K562 (cell line): Measurements from ENCODE around the gene NPAS2. TPM values are rescaled to one million over a fixed set of nuclear protein-coding genes. Genes with fewer than 3 reads are reported as not detected.

ENCODE experiments used
- ATAC-seq: fragments of 200-7000 bp; cut with Tn5 transposase; 3 replicates; pipeline ENCODE4 v1.9.1; 2020; ENCODE audit warnings: moderate library complexity
- BruUV-seq: library from RNA; stranded (reverse); fragments of 400-500 nt; replicated peaks from 2 replicates; lab custom pipeline; 2021; lab: Mats Ljungman, UMichigan
- CTCF ChIA-PET: fragments of 300-600 bp; formaldehyde crosslinking; extraction: SDS; loops from one replicate; lab custom pipeline; 2021; ENCODE audit warnings: low intra/inter-chr PET ratio; lab: Yijun Ruan, JAX
- POLR2A ChIA-PET: fragments of 300-600, 350-650 bp; sonication (Branson Sonifier 250); formaldehyde crosslinking; extraction: SDS; loops from one replicate; lab custom pipeline; 2021; ENCODE audit warnings: antibody characterized with exemption, inconsistent platforms; lab: Yijun Ruan, JAX
- DNase-seq, 4 experiments: peaks; one replicate each; pipeline versions ENCODE4 v3.0.0 to v3.0.0-alpha.2; 2011 to 2018; ENCODE audit warnings: low spot score in 3 of 4, mixed read lengths in 3 of 4; ENCODE audit errors: extremely low read depth in 1 of 4
- FAIRE-seq: peaks from 2 replicates; lab custom pipeline; 2011; peaks lifted over from hg19 to GRCh38; lab: Jason Lieb, UNC
- H2AFZ ChIP-seq: 2 replicates; pipeline ENCODE4 v1.6.0; 2011; ENCODE audit warnings: low read depth, low read length, control low read depth, inconsistent platforms
- H3K27ac ChIP-seq: fragments of 200-600 bp; 3 replicates; pipeline ENCODE4 v1.8.0; 2011; ENCODE audit warnings: low read depth, mild to moderate bottlenecking, control low read depth, inconsistent platforms, low read length, moderate library complexity, mixed read lengths; ENCODE audit errors: extremely low read depth
- H3K27me3 ChIP-seq, 2 experiments: fragments of 300-600 bp in 1 of 2; 2 replicates in 1 of 2; 3 replicates in 1 of 2; pipeline versions ENCODE4 v1.6.0 to v1.8.0; 2011; ENCODE audit warnings: inconsistent platforms in 2 of 2, low read length in 2 of 2, mild to moderate bottlenecking in 1 of 2, mixed read lengths in 1 of 2, moderate library complexity in 1 of 2; ENCODE audit not compliant: control insufficient read depth in 2 of 2, insufficient read depth in 2 of 2
- H3K36me3 ChIP-seq: fragments of 300-600 bp; 3 replicates; pipeline ENCODE4 v1.8.0; 2011; ENCODE audit warnings: mild to moderate bottlenecking, low read length, inconsistent platforms; ENCODE audit not compliant: control insufficient read depth, insufficient read depth
- H3K4me1 ChIP-seq, 2 experiments: fragments of 200-600 bp in 1 of 2; replicated peaks in 1 of 2; 2 replicates in 1 of 2; 3 replicates in 1 of 2; pipeline versions ENCODE4 v1.5.1 to v1.8.0; 2011; ENCODE audit warnings: inconsistent platforms in 2 of 2, low read length in 2 of 2, mild to moderate bottlenecking in 1 of 2, mixed read lengths in 1 of 2, moderate library complexity in 1 of 2; ENCODE audit not compliant: control insufficient read depth in 2 of 2, insufficient read depth in 2 of 2
- H3K4me2 ChIP-seq: 2 replicates; pipeline ENCODE4 v1.6.1; 2011; ENCODE audit warnings: low read length, control low read depth, inconsistent platforms, mixed read lengths; ENCODE audit not compliant: insufficient read depth
- H3K4me3 ChIP-seq: fragments of 200-600 bp; sonication (generic), shearing (Covaris generic); 2 replicates; pipeline ENCODE4 v1.5.1; 2016; ENCODE audit warnings: control low read depth, inconsistent platforms
- H3K79me2 ChIP-seq: fragments of 200-600 bp; 3 replicates; pipeline ENCODE4 v1.8.0; 2011; ENCODE audit warnings: low read length, inconsistent platforms; ENCODE audit not compliant: control insufficient read depth, insufficient read depth
- H3K9ac ChIP-seq, 2 experiments: 2 replicates each; pipeline versions ENCODE4 v1.6.0 to v1.6.1; 2011; ENCODE audit warnings: low read depth in 2 of 2, low read length in 2 of 2, control low read depth in 1 of 2, inconsistent platforms in 1 of 2, mild to moderate bottlenecking in 1 of 2, mixed read lengths in 1 of 2; ENCODE audit not compliant: insufficient read depth in 1 of 2
- H3K9me1 ChIP-seq: one replicate; pipeline ENCODE4 v1.6.0; 2011; ENCODE audit warnings: inconsistent platforms, mild to moderate bottlenecking, low read length, moderate library complexity; ENCODE audit not compliant: control insufficient read depth, insufficient read depth
- H3K9me3 ChIP-seq: replicated peaks from 2 replicates; pipeline ENCODE4 v1.5.1; 2011; ENCODE audit warnings: low read depth, low read length, inconsistent platforms; ENCODE audit not compliant: control insufficient read depth, insufficient read depth
- H4K20me1 ChIP-seq: replicated peaks from 2 replicates; pipeline ENCODE4 v1.6.1; 2011; ENCODE audit warnings: low read length, inconsistent platforms, mixed read lengths; ENCODE audit not compliant: control insufficient read depth, insufficient read depth
- PCBP1 ChIP-seq: fragments of 200-400 bp; formaldehyde crosslinking; IDR thresholded peaks from 2 replicates; pipeline ENCODE4 v1.6.1; 2018; ENCODE audit warnings: mild to moderate bottlenecking, low read depth, low read length; ENCODE audit not compliant: poor library complexity, severe bottlenecking
- RBM17 ChIP-seq: fragments of 200-400 bp; formaldehyde crosslinking; IDR thresholded peaks from 2 replicates; pipeline ENCODE4 v1.6.1; 2017; ENCODE audit warnings: low read depth, mild to moderate bottlenecking, low read length, borderline replicate concordance
- SMARCA5 ChIP-seq: fragments of 450-650 bp; IDR thresholded peaks from 2 replicates; pipeline ENCODE4 v1.6.1; 2016
- U2AF1 ChIP-seq: fragments of 200-400 bp; formaldehyde crosslinking; optimal IDR thresholded peaks from 2 replicates; pipeline ENCODE3; 2017; ENCODE audit warnings: mild to moderate bottlenecking, low read depth, low read length, moderate library complexity
- ZFP36 ChIP-seq: fragments of 150-350 bp; IDR thresholded peaks from 2 replicates; pipeline ENCODE4 v1.6.1; 2018; ENCODE audit warnings: low read length, low read depth; ENCODE audit not compliant: partially characterized antibody
- ZNF224 ChIP-seq: sonication (generic); formaldehyde crosslinking; IDR thresholded peaks from 2 replicates; pipeline ENCODE4 v1.8.0; 2022; ENCODE audit warnings: mild to moderate bottlenecking, missing genetic modification reagents
- ZNF316 ChIP-seq: fragments of 450-650 bp; IDR thresholded peaks from 2 replicates; pipeline ENCODE4 v1.6.1; 2016
- ZNF354B ChIP-seq: fragments of 250-450 bp; sonication (Bioruptor Pico); IDR thresholded peaks from 2 replicates; pipeline ENCODE4 v1.4.0; 2020
- ZNF696 ChIP-seq: fragments of 250-450 bp; sonication (Bioruptor Pico); conservative IDR thresholded peaks from 2 replicates; pipeline ENCODE4 v1.4.0; 2020; ENCODE audit warnings: mild to moderate bottlenecking, moderate library complexity
- WGBS: fragments of 100-300 bp; shearing (Covaris generic); methylation state at CpG from one replicate; pipeline ENCODE4 v1.1.6; 2016; ENCODE audit warnings: low coverage, mixed read lengths; ENCODE audit not compliant: insufficient coverage; ENCODE audit errors: missing lambda C conversion rate; 5-methylcytosine and 5-hydroxymethylcytosine counted together
- in situ Hi-C: fragments of 300-500 bp; cut with MboI; formaldehyde crosslinking; loops from 4 replicates; pipeline ENCODE4 v1.15.0; 2018; ENCODE audit warnings: inconsistent platforms, mixed read lengths
- intact Hi-C: fragments of 100-400 bp; cut with micrococcal nuclease; formaldehyde crosslinking; loops from 2 replicates; pipeline ENCODE4 v1.14.2; 2022
- polyA plus RNA-seq, 8 experiments: library from polyadenylated mRNA; depleted of rRNA in 4 of 8; stranded (reverse) in 5 of 8; unstranded in 3 of 8; fragments of >200 nt; fragmentation: Nextera tagmentation in 2 of 8; fragmentation: Illumina TruSeq in 1 of 8; extraction: Ambion mirVana in 2 of 8; extraction: Trizol in 1 of 8; gene quantifications; 2 replicates each; pipeline versions ENCODE4 v1.2.1 to v1.2.3, GENCODE V29; 2011 to 2014; ENCODE audit warnings: inconsistent platforms in 1 of 8, missing spikeins in 1 of 8
- total RNA-seq, 7 experiments: library from RNA; depleted of rRNA in 6 of 7; stranded (reverse); fragments of >200 nt in 6 of 7; fragmentation: Illumina TruSeq in 2 of 7; extraction: Trizol in 2 of 7; gene quantifications; 2 replicates each; pipeline versions ENCODE4 v1.2.1 to v1.2.3, GENCODE V29; 2011 to 2021; ENCODE audit warnings: low replicate concordance in 1 of 7
- TF ChIP-seq, protein P1 (sequence below): IDR thresholded peaks from 2 replicates; pipeline ENCODE4 v1.6.1; 2011; ENCODE audit not compliant: insufficient read length; ENCODE audit errors: extremely low read depth
- TF ChIP-seq, protein P2 (sequence below): fragments of 250-450 bp; sonication (Bioruptor Pico); IDR thresholded peaks from 2 replicates; pipeline ENCODE4 v1.6.1; 2021; ENCODE audit warnings: mild to moderate bottlenecking

The NPAS2 gene
- total and polyA plus RNA-seq, 9 of the 15 experiments (the other 6 are each of a cell fraction or from before 2014, with no cell fraction given), result 0.06 to 0.29 (median 0.07) TPM; not detected in 5

DNA sequence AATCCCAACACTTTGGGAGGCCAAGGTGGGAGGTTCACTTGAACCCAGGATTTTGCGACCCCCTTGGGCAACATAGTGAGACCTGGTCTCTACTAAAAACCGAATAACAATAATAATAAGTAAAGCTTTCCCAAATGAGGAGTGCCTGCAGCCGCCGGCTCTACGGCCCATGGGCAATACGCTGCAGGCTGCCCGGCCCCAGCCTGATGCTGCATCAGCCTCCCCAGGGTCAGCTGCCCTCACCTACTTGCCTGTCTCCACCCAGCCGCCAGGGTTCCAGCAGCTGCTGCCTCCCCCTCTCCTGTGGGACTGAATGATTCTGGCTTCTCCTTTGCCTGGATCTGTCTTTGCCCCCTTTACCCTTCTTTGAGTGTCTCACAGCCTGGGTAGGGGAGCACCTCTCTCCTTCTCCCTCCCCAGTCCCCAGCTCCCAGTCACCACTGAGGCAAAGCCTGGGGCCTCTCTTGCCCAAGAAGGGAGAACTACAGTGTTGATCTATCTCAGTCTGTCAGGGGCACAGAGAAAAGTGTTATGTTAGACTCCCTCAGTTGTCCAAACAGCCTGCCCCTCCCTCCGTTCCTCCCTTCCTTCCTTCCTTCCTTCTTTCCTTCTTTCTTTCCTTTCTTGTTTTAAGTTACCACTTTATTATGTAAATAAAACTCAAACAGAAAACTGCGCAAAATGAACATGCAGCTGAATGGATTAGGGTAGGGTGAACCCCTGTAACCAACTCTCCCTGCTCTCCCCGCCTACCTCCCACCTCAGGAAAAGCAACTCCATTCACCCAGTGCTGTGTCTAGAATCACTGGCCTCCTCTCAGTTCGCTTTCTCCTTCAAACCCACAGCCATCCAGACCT lies 38.2 kb upstream of the NPAS2 start:
- in situ Hi-C loops (no loop called here), intact Hi-C loops (no loop called here)
- 0% methylated on average over 12 of the region's 12 CpGs for WGBS
- DNase-seq (no peak), FAIRE-seq (no peak), ATAC-seq (no peak)
- no peaks in the 10 kb centered on the region for H3K79me2 ChIP-seq
- ChIA-PET CTCF (no interaction called here), POLR2A (no interaction called here)
- H3K4me2 ChIP-seq, result no peak overlapping the region
- H2AFZ ChIP-seq, result no peak overlapping the region
- H3K27ac ChIP-seq, result no peak overlapping the region
- H3K4me1 ChIP-seq, result no peaks in the 10 kb centered on the region
- no peaks in the 10 kb centered on the region for H4K20me1 ChIP-seq
- no peak overlapping the region for H3K9ac ChIP-seq
- peaks cover 2% of the 10 kb centered on the region for H3K9me1 ChIP-seq
- H3K9me3 ChIP-seq, result no peaks in the 10 kb centered on the region
- no TSS peak for BruUV-seq
- no peaks in the 10 kb centered on the region for H3K36me3 ChIP-seq
- H3K27me3 ChIP-seq, result peaks cover 17 to 68% of the 10 kb centered on the region in 2 experiments
- TF ChIP-seq ZNF224 (CRISPR knock-in tag), result no peak
- TF ChIP-seq PCBP1, result no peak
- TF ChIP-seq ZNF316, result no peak
- no peak for TF ChIP-seq ZNF696
- TF ChIP-seq RBM17, result no peak
- TF ChIP-seq SMARCA5, result no peak
- TF ChIP-seq, protein P1, sequence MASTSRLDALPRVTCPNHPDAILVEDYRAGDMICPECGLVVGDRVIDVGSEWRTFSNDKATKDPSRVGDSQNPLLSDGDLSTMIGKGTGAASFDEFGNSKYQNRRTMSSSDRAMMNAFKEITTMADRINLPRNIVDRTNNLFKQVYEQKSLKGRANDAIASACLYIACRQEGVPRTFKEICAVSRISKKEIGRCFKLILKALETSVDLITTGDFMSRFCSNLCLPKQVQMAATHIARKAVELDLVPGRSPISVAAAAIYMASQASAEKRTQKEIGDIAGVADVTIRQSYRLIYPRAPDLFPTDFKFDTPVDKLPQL, result no peak
- TF ChIP-seq, protein P2, sequence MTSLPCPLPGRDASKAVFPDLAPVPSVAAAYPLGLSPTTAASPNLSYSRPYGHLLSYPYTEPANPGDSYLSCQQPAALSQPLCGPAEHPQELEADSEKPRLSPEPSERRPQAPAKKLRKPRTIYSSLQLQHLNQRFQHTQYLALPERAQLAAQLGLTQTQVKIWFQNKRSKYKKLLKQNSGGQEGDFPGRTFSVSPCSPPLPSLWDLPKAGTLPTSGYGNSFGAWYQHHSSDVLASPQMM (CRISPR knock-in tag), result no peak
- no peak for TF ChIP-seq ZFP36
- TF ChIP-seq ZNF354B (CRISPR knock-in tag), result no peak
- no peak for TF ChIP-seq U2AF1
- no peak overlapping the region for H3K4me3 ChIP-seq
